ENCODE results near the gene IER5.

DNA sequence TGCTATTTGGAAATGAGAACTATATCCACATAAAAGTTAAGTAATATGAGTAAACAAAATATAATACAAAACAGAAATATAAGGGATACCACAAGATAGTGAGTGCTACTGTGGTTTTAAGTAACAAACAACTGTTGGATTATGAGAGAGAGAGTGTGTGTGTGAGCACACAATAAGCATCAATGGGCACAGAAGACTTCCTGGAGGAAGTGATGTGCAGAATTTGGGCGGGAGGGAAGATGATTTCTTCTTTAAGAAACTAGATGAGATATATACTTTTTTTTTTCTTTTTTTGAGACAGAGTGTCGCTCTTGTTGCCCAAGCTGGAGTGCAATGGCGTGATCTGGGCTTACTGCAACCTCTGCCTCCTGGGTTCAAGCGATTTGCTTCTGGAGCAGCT, 7.9 kb upstream of the IER5 start:
- TF ChIP-seq, protein P1, sequence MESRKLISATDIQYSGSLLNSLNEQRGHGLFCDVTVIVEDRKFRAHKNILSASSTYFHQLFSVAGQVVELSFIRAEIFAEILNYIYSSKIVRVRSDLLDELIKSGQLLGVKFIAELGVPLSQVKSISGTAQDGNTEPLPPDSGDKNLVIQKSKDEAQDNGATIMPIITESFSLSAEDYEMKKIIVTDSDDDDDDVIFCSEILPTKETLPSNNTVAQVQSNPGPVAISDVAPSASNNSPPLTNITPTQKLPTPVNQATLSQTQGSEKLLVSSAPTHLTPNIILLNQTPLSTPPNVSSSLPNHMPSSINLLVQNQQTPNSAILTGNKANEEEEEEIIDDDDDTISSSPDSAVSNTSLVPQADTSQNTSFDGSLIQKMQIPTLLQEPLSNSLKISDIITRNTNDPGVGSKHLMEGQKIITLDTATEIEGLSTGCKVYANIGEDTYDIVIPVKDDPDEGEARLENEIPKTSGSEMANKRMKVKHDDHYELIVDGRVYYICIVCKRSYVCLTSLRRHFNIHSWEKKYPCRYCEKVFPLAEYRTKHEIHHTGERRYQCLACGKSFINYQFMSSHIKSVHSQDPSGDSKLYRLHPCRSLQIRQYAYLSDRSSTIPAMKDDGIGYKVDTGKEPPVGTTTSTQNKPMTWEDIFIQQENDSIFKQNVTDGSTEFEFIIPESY (IDR thresholded peaks at IDR 0.05; ENCODE audit: borderline replicate concordance, low read depth), result no peak
- TF ChIP-seq MAX (IDR thresholded peaks at IDR 0.05; ENCODE audit: low read depth) (no peak), PBX3 (IDR thresholded peaks at IDR 0.05) (no peak), EP300 (IDR thresholded peaks at IDR 0.05; ENCODE audit: borderline replicate concordance in 1 of 2, low read depth in 1 of 2, low read length in 1 of 2) (no peak), SIN3A (IDR thresholded peaks at IDR 0.05; ENCODE audit: borderline replicate concordance, low read depth, low read length) (no peak), RXRA (IDR thresholded peaks at IDR 0.05; ENCODE audit: borderline replicate concordance, low read depth) (no peak)
- TF ChIP-seq, protein P2, sequence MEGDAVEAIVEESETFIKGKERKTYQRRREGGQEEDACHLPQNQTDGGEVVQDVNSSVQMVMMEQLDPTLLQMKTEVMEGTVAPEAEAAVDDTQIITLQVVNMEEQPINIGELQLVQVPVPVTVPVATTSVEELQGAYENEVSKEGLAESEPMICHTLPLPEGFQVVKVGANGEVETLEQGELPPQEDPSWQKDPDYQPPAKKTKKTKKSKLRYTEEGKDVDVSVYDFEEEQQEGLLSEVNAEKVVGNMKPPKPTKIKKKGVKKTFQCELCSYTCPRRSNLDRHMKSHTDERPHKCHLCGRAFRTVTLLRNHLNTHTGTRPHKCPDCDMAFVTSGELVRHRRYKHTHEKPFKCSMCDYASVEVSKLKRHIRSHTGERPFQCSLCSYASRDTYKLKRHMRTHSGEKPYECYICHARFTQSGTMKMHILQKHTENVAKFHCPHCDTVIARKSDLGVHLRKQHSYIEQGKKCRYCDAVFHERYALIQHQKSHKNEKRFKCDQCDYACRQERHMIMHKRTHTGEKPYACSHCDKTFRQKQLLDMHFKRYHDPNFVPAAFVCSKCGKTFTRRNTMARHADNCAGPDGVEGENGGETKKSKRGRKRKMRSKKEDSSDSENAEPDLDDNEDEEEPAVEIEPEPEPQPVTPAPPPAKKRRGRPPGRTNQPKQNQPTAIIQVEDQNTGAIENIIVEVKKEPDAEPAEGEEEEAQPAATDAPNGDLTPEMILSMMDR (IDR thresholded peaks at IDR 0.05), result no peak
